Measurements from ENCODE around the gene RGS17.

The RGS17 gene

GRCh38 chr6:153086225-153086990 lies 44.7 kb downstream of the RGS17 start:
- H3K4me3 ChIP-seq (ENCODE audit: low read depth, low read length): no peak overlapping the region

GRCh38 chr6:153085239-153085638 lies 45.8 kb downstream of the RGS17 start:
- H3K4me3 ChIP-seq (ENCODE audit: low read depth, low read length): no peak overlapping the region

- no peak overlapping the region for H3K4me3 ChIP-seq (ENCODE audit: low read depth, low read length)
Measured at GRCh38 chr6:153084393-153084792, 46.7 kb downstream of the RGS17 start.

GRCh38 chr6:153083869-153084268 lies 47.2 kb downstream of the RGS17 start:
- H3K4me3 ChIP-seq (ENCODE audit: low read depth, low read length): no peak overlapping the region

GRCh38 chr6:153081914-153082313 lies 49.2 kb downstream of the RGS17 start:
- H3K4me3 ChIP-seq (ENCODE audit: low read depth, low read length): no peak overlapping the region

GRCh38 chr6:153076431-153076830 lies 54.7 kb downstream of the RGS17 start:
- no peak overlapping the region for H3K4me3 ChIP-seq (ENCODE audit: low read depth, low read length)

GRCh38 chr6:153074761-153075160 lies 56.3 kb downstream of the RGS17 start:
- no peak overlapping the region for H3K4me3 ChIP-seq (ENCODE audit: low read depth, low read length)

GRCh38 chr6:153073841-153074240 lies 57.2 kb downstream of the RGS17 start:
- no peak overlapping the region for H3K4me3 ChIP-seq (ENCODE audit: low read depth, low read length)

GRCh38 chr6:153070756-153071155 lies 60.3 kb downstream of the RGS17 start:
- no peak overlapping the region for H3K4me3 ChIP-seq (ENCODE audit: low read depth, low read length)

- no peak overlapping the region for H3K4me3 ChIP-seq (ENCODE audit: low read depth, low read length)
Measured at GRCh38 chr6:153069897-153070296, 61.2 kb downstream of the RGS17 start.

GRCh38 chr6:153065222-153065621 lies 65.9 kb downstream of the RGS17 start:
- H3K4me3 ChIP-seq (ENCODE audit: low read depth, low read length): no peak overlapping the region

GRCh38 chr6:153063936-153064335 lies 67.1 kb downstream of the RGS17 start:
- H3K4me3 ChIP-seq (ENCODE audit: low read depth, low read length): no peak overlapping the region

- no peak overlapping the region for H3K4me3 ChIP-seq (ENCODE audit: low read depth, low read length)
Measured at GRCh38 chr6:153062516-153062915, 68.6 kb downstream of the RGS17 start.

- H3K4me3 ChIP-seq (ENCODE audit: low read depth, low read length): no peak overlapping the region
Measured at GRCh38 chr6:153059757-153060156, 71.3 kb downstream of the RGS17 start.

- H3K4me3 ChIP-seq (ENCODE audit: low read depth, low read length): no peak overlapping the region
Measured at GRCh38 chr6:153059311-153059710, 71.8 kb downstream of the RGS17 start.

GRCh38 chr6:153058909-153059308 lies 72.2 kb downstream of the RGS17 start:
- H3K4me3 ChIP-seq (ENCODE audit: low read depth, low read length): no peak overlapping the region

GRCh38 chr6:153058291-153058690 lies 72.8 kb downstream of the RGS17 start:
- no peak overlapping the region for H3K4me3 ChIP-seq (ENCODE audit: low read depth, low read length)

- H3K4me3 ChIP-seq (ENCODE audit: low read depth, low read length): no peak overlapping the region
Measured at GRCh38 chr6:153056308-153056707, 74.8 kb downstream of the RGS17 start.

- no peak overlapping the region for H3K4me3 ChIP-seq (ENCODE audit: low read depth, low read length)
Measured at GRCh38 chr6:153051801-153052200, 79.3 kb downstream of the RGS17 start.

- no peak overlapping the region for H3K4me3 ChIP-seq (ENCODE audit: low read depth, low read length)
Measured at GRCh38 chr6:153048631-153049030, 82.5 kb downstream of the RGS17 start.

- no peak overlapping the region for H3K4me3 ChIP-seq (ENCODE audit: low read depth, low read length)
Measured at GRCh38 chr6:153047386-153047785, 83.7 kb downstream of the RGS17 start.

GRCh38 chr6:153045271-153045670 lies 85.8 kb downstream of the RGS17 start:
- no peak overlapping the region for H3K4me3 ChIP-seq (ENCODE audit: low read depth, low read length)

- no peak overlapping the region for H3K4me3 ChIP-seq (ENCODE audit: low read depth, low read length)
Measured at GRCh38 chr6:153044295-153044694, 86.8 kb downstream of the RGS17 start.

Measured in iPS-11a (cell line).